ENCODE results near the gene NRXN3.

DNA sequence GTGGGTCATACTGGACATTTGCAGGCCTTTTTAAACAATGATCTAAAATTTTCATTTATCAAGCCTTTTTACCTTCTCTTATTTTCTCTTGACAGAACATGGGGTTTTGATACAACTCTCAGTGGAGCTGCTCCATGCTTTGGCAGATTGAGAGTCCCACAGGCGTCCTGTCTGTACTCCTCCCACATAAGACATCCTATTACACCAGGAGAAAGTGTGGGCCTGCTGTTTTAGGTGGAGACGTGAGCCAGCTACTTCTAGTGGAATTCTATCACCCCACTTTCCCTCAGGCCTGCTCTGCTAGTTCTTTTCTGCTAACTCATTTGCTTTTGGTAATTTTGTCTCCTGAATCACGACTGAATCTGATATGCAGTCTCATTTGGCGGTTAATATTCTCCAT, 33.5 kb upstream of the NRXN3 start:
- no peak for TF ChIP-seq EZH2phosphoT487 (IDR thresholded peaks at IDR 0.05)
- TF ChIP-seq, protein P1, sequence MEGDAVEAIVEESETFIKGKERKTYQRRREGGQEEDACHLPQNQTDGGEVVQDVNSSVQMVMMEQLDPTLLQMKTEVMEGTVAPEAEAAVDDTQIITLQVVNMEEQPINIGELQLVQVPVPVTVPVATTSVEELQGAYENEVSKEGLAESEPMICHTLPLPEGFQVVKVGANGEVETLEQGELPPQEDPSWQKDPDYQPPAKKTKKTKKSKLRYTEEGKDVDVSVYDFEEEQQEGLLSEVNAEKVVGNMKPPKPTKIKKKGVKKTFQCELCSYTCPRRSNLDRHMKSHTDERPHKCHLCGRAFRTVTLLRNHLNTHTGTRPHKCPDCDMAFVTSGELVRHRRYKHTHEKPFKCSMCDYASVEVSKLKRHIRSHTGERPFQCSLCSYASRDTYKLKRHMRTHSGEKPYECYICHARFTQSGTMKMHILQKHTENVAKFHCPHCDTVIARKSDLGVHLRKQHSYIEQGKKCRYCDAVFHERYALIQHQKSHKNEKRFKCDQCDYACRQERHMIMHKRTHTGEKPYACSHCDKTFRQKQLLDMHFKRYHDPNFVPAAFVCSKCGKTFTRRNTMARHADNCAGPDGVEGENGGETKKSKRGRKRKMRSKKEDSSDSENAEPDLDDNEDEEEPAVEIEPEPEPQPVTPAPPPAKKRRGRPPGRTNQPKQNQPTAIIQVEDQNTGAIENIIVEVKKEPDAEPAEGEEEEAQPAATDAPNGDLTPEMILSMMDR (IDR thresholded peaks at IDR 0.05): no peak
